ENCODE measurements around the gene SULT1A1. TPM values are rescaled to one million over a fixed set of nuclear protein-coding genes. Genes with fewer than 3 reads are reported as not detected.

The SULT1A1 gene
- polyA plus RNA-seq, 3 donors = 21.9 to 30.4 (median 30.3) TPM

DNA sequence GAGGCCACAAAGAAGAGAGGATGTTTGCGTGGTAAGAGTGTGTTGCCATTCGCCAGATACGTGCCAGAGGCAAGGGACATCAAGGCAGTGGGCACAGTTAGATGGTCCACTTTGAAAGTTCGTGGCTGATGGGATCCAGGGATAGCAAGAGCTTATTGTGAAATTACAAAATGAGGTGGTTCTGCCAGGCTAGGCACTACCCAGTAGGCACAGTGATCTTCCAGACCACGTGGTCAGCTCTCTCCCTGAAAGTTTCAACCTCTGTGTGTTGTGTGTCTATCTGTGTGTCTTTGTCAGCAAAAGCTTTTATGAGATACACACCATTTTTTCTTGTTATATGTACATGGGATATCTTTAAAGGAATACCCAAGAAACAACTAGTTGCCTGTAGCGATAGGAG lies 46.6 kb downstream of the SULT1A1 start:
- no peak for DNase-seq

DNA sequence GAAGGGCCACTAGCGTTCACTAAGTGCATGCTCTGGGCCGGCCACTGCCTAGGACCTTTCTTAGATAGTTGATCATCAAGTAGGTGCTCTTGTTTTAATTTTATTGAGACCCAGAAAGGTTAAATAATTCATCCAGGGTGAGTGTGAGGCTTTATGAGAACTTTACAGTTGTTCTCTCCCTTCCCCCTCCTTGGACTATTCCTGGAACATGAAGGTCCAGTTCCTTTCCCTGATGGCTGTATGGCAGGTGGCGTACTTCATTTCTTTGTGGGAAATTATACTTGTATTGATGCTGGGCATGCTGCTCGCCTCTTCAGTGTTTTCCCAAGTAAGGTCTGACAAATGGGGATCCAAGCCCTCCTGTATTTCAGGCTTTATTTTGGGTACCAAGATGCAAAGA lies 47.6 kb downstream of the SULT1A1 start:
- DNase-seq = no peak

DNA sequence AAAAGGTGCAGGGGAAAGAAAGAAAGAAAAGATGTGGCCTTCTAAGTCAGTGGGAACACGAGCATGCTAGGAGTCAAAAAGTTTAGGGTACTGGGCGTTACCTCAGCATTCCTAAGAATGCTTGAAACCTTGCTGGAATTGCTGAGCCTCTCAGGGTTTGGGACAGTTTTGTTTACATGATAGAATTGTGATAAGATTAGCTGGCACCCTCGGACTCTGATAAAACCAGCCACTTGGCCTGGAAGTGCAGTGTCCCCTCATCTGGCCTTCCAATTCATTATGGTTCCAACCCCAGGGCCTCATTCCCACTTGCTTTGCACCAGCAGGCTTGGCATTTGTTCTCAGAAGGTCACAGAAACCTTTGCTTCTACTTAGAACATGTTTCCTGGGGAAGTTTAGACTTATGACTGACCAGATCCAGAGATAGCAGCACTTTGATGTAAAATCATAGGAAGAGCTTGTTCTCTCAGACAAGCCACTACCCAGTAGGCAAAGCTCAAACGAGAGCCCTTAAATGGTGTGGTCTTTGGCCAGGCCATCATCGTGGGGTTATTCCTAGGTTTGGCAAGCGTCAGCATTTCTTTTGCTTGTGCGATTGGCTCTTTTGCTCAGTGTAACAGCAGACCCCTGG lies 48.2 kb downstream of the SULT1A1 start:
- no peak for DNase-seq

DNA sequence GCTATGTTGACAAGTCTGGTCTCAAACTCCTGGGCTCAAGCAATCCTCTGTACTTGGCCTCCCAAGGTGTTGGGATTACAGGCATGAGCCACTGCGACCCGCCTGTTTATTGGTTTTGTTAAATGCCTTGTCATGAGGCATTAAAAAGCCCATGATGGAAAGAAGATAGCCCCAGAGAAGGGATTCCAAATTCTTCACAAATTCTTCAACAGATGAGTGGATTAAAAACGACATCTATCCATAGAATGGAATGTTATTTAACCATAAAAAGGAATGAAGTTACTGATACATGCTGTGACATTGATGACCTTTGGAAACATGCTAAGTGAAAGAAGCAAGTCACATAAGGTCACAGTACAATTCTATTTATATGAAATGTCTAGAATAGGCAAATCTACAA lies 51.4 kb downstream of the SULT1A1 start:
- DNase-seq = no peak

DNA sequence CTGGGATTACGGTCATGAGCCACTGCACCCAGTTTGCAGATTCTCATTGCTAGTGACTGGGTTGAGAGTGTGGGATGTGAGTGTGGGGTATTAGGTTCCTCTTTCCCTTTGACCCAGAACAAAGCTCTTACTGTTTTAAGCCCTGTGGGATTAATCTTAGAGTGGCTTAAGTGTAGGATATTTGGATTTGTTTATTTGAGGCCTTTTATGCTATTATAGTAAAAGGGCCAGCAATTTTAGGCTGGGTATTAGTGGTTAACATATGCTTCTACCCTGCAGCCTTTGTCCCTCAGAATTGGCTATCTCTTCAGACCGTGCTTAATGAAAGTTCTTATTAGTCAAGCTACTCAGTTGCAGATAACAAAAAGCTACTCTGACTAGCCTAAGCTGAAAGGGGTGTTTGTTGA lies 52.9 kb downstream of the SULT1A1 start:
- DNase-seq = no peak

DNA sequence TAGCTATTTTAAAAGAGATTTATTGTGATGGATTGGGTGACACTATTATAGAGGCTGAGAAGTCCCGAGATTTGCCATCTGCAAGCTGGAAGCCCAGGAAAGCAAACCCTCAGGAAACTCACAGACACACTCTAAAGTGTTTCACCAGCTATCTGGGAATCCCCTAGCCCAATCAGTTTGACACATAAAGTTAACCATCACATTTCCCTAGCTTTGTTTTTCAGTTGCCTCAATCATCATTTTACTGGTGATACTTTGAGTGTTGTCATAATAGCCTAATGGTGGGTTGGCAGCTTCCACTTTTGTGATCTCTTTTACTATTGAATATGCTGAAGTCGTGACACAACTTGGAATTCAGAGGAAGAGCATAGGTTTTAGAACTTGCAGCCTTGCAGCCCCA lies 54.3 kb downstream of the SULT1A1 start:
- DNase-seq = no peak

Other genes with a start within 250 kb of the SULT1A1 start
- gene NPIPB6, start 246.5 kb downstream of the SULT1A1 start, polyA plus RNA-seq (ENCODE audit: insufficient read length in 3 of 3) = 1 to 10 TPM in 2 of 3 donors, under 1 TPM in 1; 0.67 to 3.8 (median 3.8) TPM
- 100 to 1,000 TPM in 2 of 3 donors, 10 to 100 TPM in 1; 92.4 to 139 (median 115) TPM for gene EIF3CL, start 206.2 kb downstream of the SULT1A1 start, polyA plus RNA-seq (ENCODE audit: insufficient read length in 3 of 3)
- under 1 TPM in 1 of 3 donors, not detected in 2; 0.84 TPM for gene NPIPB7, start 137.7 kb downstream of the SULT1A1 start, polyA plus RNA-seq (ENCODE audit: insufficient read length in 3 of 3)
- 10 to 100 TPM; 31.5 to 41.8 (median 37.9) TPM for gene CLN3, start 118.0 kb downstream of the SULT1A1 start, polyA plus RNA-seq (ENCODE audit: insufficient read length in 3 of 3)
- under 1 TPM; 0.68 to 0.91 (median 0.87) TPM for gene APOBR, start 115.4 kb downstream of the SULT1A1 start, polyA plus RNA-seq (ENCODE audit: insufficient read length in 3 of 3)
- gene IL27, start 103.2 kb downstream of the SULT1A1 start, polyA plus RNA-seq (ENCODE audit: insufficient read length in 3 of 3) = not detected
- gene NUPR1, start 71.1 kb downstream of the SULT1A1 start, polyA plus RNA-seq (ENCODE audit: insufficient read length in 3 of 3) = 10 to 100 TPM in 1 of 3 donors, 1 to 10 TPM in 2; 6.4 to 10.6 (median 7.8) TPM
- 10 to 100 TPM; 11.5 to 26.0 (median 22.6) TPM for gene SGF29, start 56.1 kb downstream of the SULT1A1 start, polyA plus RNA-seq (ENCODE audit: insufficient read length in 3 of 3)
- gene SULT1A2, start 13.0 kb downstream of the SULT1A1 start, polyA plus RNA-seq (ENCODE audit: insufficient read length in 3 of 3) = 1 to 10 TPM in 2 of 3 donors, under 1 TPM in 1; 0.81 to 3.1 (median 2.7) TPM
- 1 to 10 TPM; 2.1 to 3.6 (median 2.3) TPM for gene NPIPB8, start 28.0 kb upstream of the SULT1A1 start, polyA plus RNA-seq (ENCODE audit: insufficient read length in 3 of 3)
- 100 to 1,000 TPM; 447 to 620 (median 545) TPM for gene EIF3C, start 101.4 kb upstream of the SULT1A1 start, polyA plus RNA-seq (ENCODE audit: insufficient read length in 3 of 3)
- gene NPIPB9, start 141.7 kb upstream of the SULT1A1 start, polyA plus RNA-seq (ENCODE audit: insufficient read length in 3 of 3) = 1 to 10 TPM; 1.4 to 5.5 (median 2.2) TPM
- 100 to 1,000 TPM; 116 to 132 (median 127) TPM for gene ATXN2L, start 213.0 kb upstream of the SULT1A1 start, polyA plus RNA-seq (ENCODE audit: insufficient read length in 3 of 3)
- 100 to 1,000 TPM; 220 to 228 (median 223) TPM for gene TUFM, start 236.3 kb upstream of the SULT1A1 start, polyA plus RNA-seq (ENCODE audit: insufficient read length in 3 of 3)

Data from renal pelvis (tissue), 4 donors.